SH-SY5Y (cell line): Measurements from ENCODE around the gene CD83.

Experiments
- GATA2 ChIP-seq: IDR thresholded peaks from 2 replicates; pipeline ENCODE4 v1.6.1; 2011; ENCODE audit warnings: mild to moderate bottlenecking, low read depth, low read length
- GATA3 ChIP-seq: IDR thresholded peaks from 2 replicates; pipeline ENCODE4 v1.6.1; 2011; ENCODE audit warnings: low read depth, mild to moderate bottlenecking, low read length, moderate library complexity

DNA sequence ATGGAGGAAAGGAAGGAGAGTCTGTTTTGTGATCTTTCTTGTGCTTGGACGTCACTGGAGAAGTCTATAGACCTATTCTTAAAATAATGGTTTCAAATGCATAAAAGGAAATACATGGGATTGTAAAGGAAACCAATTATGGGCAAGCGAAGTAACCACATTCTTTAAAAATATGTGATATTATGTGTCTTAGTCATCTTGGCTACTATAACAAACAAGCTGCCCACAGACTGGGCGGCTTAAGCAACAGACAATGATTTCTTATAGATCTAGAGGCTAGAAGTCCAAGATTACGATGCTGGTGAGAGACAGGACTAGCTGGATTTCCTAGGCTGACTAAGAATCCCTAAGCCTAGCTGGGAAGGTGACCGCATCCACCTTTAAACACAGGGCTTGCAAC, 49.4 kb upstream of the CD83 start:
- TF ChIP-seq GATA2 (no peak), GATA3 (no peak)
